GM23338 (cell line): ENCODE data around the gene FGGY. TPM values are rescaled to one million over a fixed set of nuclear protein-coding genes. Genes with fewer than 3 reads are reported as not detected.

Experiments
- ATAC-seq: fragments of 200-7000 bp; cut with Tn5 transposase; 3 replicates; pipeline ENCODE4 v1.9.1; 2020
- DNase-seq: peaks from one replicate; pipeline ENCODE4 v3.0.0-alpha.2; 2015; ENCODE audit warnings: low spot score
- H2AFZ ChIP-seq: fragments of 200-600 bp; sonication (generic); 2 replicates; pipeline ENCODE4 v1.8.0; 2016; ENCODE audit warnings: antibody characterized with exemption, mild to moderate bottlenecking, moderate library complexity
- H3F3A ChIP-seq: fragments of 200-600 bp; sonication (generic); replicated peaks from 2 replicates; pipeline ENCODE4 v1.8.0; 2017; ENCODE audit warnings: antibody characterized with exemption, mixed run types, low read depth
- H3K27ac ChIP-seq: fragments of 200-600 bp; sonication (generic); 2 replicates; pipeline ENCODE4 v1.6.1; 2016; ENCODE audit warnings: low read depth
- H3K27me3 ChIP-seq: fragments of 200-600 bp; sonication (generic); 2 replicates; pipeline ENCODE4 v1.8.0; 2016; ENCODE audit warnings: mild to moderate bottlenecking, mixed run types, moderate library complexity; ENCODE audit not compliant: insufficient read depth
- H3K36me3 ChIP-seq: fragments of 200-600 bp; sonication (generic); 2 replicates; pipeline ENCODE4 v1.8.0; 2016; ENCODE audit warnings: mild to moderate bottlenecking; ENCODE audit not compliant: insufficient read depth
- H3K4me1 ChIP-seq: fragments of 200-600 bp; sonication (generic); 2 replicates; pipeline ENCODE4 v1.8.0; 2016; ENCODE audit warnings: mild to moderate bottlenecking, moderate library complexity; ENCODE audit not compliant: insufficient read depth
- H3K4me2 ChIP-seq: fragments of 200-600 bp; sonication (generic); 2 replicates; pipeline ENCODE4 v1.7.1; 2017; ENCODE audit warnings: mixed run types
- H3K4me3 ChIP-seq: fragments of 200-600 bp; sonication (generic); 2 replicates; pipeline ENCODE4 v1.6.1; 2016; ENCODE audit warnings: mixed run types
- H3K79me2 ChIP-seq: fragments of 200-600 bp; sonication (generic); replicated peaks from 2 replicates; pipeline ENCODE4 v1.8.0; 2017; ENCODE audit warnings: mild to moderate bottlenecking; ENCODE audit not compliant: insufficient read depth
- H3K9me2 ChIP-seq: fragments of 200-600 bp; sonication (generic); 2 replicates; pipeline ENCODE4 v1.8.0; 2017; ENCODE audit not compliant: insufficient read depth
- H4K20me1 ChIP-seq: fragments of 200-600 bp; sonication (generic); replicated peaks from 2 replicates; pipeline ENCODE4 v1.8.0; 2017; ENCODE audit warnings: mild to moderate bottlenecking; ENCODE audit not compliant: insufficient read depth
- H3K27ac Mint-ChIP-seq: 2 replicates; pipeline ENCODE4 v1.8.0; 2020; ENCODE audit warnings: inconsistent platforms, mild to moderate bottlenecking, moderate library complexity, mixed read lengths
- H3K27me3 Mint-ChIP-seq: 3 replicates; pipeline ENCODE4 v1.8.0; 2022; ENCODE audit warnings: low read depth, mild to moderate bottlenecking, moderate library complexity, mixed read lengths, inconsistent platforms; ENCODE audit not compliant: insufficient read depth, poor library complexity
- H3K36me3 Mint-ChIP-seq: 3 replicates; pipeline ENCODE4 v1.8.0; 2021; ENCODE audit warnings: low read depth, mild to moderate bottlenecking, inconsistent platforms, moderate library complexity, mixed read lengths
- H3K4me1 Mint-ChIP-seq: 3 replicates; pipeline ENCODE4 v1.8.0; 2020; ENCODE audit warnings: mild to moderate bottlenecking, inconsistent platforms, mixed read lengths
- H3K4me3 Mint-ChIP-seq: 3 replicates; pipeline ENCODE4 v1.8.0; 2021; ENCODE audit warnings: moderate library complexity, mild to moderate bottlenecking, inconsistent platforms, mixed read lengths
- H3K9me3 Mint-ChIP-seq: 3 replicates; pipeline ENCODE4 v1.8.0; 2020; ENCODE audit warnings: moderate library complexity, mild to moderate bottlenecking, inconsistent platforms, mixed read lengths
- CREB1 ChIP-seq: fragments of 250-450 bp; sonication (Bioruptor Pico); IDR thresholded peaks from 2 replicates; pipeline ENCODE4 v1.5.0; 2020; ENCODE audit warnings: low read depth, mild to moderate bottlenecking, moderate library complexity
- EZH2phosphoT487 ChIP-seq: fragments of 200-600 bp; sonication (generic); IDR thresholded peaks from one replicate; pipeline ENCODE4 v1.8.1; 2018; ENCODE audit warnings: antibody characterized with exemption; ENCODE audit not compliant: unreplicated experiment
- JUNB ChIP-seq: IDR thresholded peaks from one replicate; pipeline ENCODE4 v1.6.1; 2016; ENCODE audit warnings: antibody characterized with exemption; ENCODE audit not compliant: unreplicated experiment
- NANOG ChIP-seq: IDR thresholded peaks from 2 replicates; pipeline ENCODE4 v1.6.1; 2016; ENCODE audit warnings: antibody characterized with exemption, borderline replicate concordance
- REST ChIP-seq: IDR thresholded peaks from one replicate; pipeline ENCODE4 v1.6.1; 2018; ENCODE audit warnings: antibody characterized with exemption; ENCODE audit not compliant: unreplicated experiment
- ZNF114 ChIP-seq: fragments of 250-450 bp; sonication (Bioruptor Pico); IDR thresholded peaks from 2 replicates; pipeline ENCODE4 v1.5.0; 2020; ENCODE audit warnings: mild to moderate bottlenecking, moderate library complexity
- ZNF331 ChIP-seq: fragments of 250-450 bp; sonication (Bioruptor Pico); IDR thresholded peaks from 2 replicates; pipeline ENCODE4 v1.5.0; 2020; ENCODE audit warnings: low read depth, mild to moderate bottlenecking, moderate library complexity
- polyA plus RNA-seq: library from polyadenylated mRNA; unstranded; fragments of >200 nt; fragmentation: Nextera tagmentation; extraction: Ambion mirVana; gene quantifications from 2 replicates; pipeline ENCODE4 v1.2.1, GENCODE V29; 2016
- total RNA-seq: library from RNA; depleted of rRNA; stranded (reverse); fragments of >200 nt; shearing (Covaris generic); gene quantifications from 2 replicates; pipeline ENCODE4 v1.2.3, GENCODE V29; 2014
- TF ChIP-seq, protein P1 (sequence below): fragments of 250-450 bp; sonication (Bioruptor Pico); IDR thresholded peaks from 2 replicates; pipeline ENCODE4 v1.5.0; 2020; ENCODE audit warnings: mild to moderate bottlenecking, moderate library complexity
- TF ChIP-seq, protein P2 (sequence below), 2 experiments: fragments of 200-600 bp in 1 of 2; sonication (generic) in 1 of 2; conservative IDR thresholded peaks; 2 replicates each; pipeline versions ENCODE4 v1.5.1 to v1.6.1; 2016 to 2017; ENCODE audit warnings: antibody characterized with exemption in 2 of 2, low read depth in 2 of 2, mild to moderate bottlenecking in 2 of 2, moderate library complexity in 1 of 2

FGGY gene
- total and polyA plus RNA-seq, 2 experiments from 2014 or later = 10.9 to 21.4 TPM

DNA sequence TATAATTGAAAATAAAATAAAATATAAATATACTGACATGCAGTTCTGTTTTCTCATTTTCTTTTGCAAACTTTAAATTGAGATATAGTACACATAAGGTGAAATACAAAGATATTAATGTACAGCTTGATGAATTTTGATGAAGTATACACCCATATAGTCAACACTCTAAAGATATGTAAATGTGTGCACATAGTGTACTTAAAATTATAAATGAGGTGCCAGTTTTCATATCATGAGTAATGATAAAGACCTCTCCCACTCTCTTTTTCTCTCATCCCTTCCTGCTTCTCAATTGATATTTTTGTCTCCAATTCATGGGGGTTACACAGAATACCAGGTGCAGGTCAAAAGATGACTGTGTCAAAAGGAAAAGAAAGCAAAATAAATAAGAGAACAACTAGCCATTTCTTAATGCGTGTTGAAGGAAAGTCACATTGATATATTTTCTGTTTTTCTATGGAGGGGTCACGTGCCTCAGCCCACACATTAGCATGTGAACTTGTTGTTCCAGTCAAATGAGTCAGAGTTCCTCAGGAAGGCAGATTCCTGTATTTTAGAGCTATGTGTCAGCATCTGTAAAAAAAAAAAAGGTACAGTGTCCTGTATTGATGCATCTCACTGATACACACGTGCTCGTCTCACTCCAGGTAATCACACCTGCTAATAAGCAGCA lies 453.6 kb downstream of the FGGY start (continued):
- TF ChIP-seq REST = no peak

DNA sequence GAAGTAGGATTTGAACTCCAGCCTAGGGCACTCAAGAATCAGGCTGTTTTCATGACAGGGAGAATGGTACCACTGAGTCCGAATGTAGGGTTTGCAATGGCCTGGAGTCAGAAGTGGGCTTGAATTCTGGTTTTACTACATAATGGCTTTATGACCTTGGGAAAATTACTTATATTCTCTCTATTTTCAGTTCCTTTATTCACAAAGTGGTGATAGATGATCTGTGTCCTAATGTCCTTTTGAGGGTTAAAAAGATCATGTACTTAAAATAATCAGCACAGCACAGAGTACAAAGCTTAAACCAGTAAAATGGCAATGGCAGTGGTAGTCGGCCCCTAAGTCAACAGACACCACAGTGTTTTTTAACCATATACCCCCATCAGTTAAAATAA lies 454.1 kb downstream of the FGGY start:
- Histone ChIP-seq H3K4me2 (no peak overlapping the region), H3F3A (no peaks in the 10 kb centered on the region), H2AFZ (no peak overlapping the region), H3K79me2 (no peaks in the 10 kb centered on the region), H3K27ac (no peak overlapping the region), H3K9me2 (0 out of 2 replicates have a peak, but pooled peaks cover 5% of the 10 kb centered on the region), H4K20me1 (no peaks in the 10 kb centered on the region), H3K4me3 (no peak overlapping the region), H3K27me3 (no peaks in the 10 kb centered on the region), H3K36me3 (no peaks in the 10 kb centered on the region), H3K4me1 (no peaks in the 10 kb centered on the region)
- no peak overlapping the region for H3K4me3 Mint-ChIP-seq
- H3K9me3 Mint-ChIP-seq = no peaks in the 10 kb centered on the region
- ATAC-seq (no peak), DNase-seq (no peak)
- H3K27me3 Mint-ChIP-seq = no peaks in the 10 kb centered on the region
- H3K27ac Mint-ChIP-seq = no peak overlapping the region
- no peaks in the 10 kb centered on the region for H3K4me1 Mint-ChIP-seq
- H3K36me3 Mint-ChIP-seq = no peaks in the 10 kb centered on the region
- no peak for TF ChIP-seq ZNF114 (CRISPR knock-in tag)
- TF ChIP-seq ZNF331 (CRISPR knock-in tag) = no peak
- no peak for TF ChIP-seq REST
- TF ChIP-seq NANOG = no peak
- no peak for TF ChIP-seq EZH2phosphoT487
- TF ChIP-seq, protein P1, sequence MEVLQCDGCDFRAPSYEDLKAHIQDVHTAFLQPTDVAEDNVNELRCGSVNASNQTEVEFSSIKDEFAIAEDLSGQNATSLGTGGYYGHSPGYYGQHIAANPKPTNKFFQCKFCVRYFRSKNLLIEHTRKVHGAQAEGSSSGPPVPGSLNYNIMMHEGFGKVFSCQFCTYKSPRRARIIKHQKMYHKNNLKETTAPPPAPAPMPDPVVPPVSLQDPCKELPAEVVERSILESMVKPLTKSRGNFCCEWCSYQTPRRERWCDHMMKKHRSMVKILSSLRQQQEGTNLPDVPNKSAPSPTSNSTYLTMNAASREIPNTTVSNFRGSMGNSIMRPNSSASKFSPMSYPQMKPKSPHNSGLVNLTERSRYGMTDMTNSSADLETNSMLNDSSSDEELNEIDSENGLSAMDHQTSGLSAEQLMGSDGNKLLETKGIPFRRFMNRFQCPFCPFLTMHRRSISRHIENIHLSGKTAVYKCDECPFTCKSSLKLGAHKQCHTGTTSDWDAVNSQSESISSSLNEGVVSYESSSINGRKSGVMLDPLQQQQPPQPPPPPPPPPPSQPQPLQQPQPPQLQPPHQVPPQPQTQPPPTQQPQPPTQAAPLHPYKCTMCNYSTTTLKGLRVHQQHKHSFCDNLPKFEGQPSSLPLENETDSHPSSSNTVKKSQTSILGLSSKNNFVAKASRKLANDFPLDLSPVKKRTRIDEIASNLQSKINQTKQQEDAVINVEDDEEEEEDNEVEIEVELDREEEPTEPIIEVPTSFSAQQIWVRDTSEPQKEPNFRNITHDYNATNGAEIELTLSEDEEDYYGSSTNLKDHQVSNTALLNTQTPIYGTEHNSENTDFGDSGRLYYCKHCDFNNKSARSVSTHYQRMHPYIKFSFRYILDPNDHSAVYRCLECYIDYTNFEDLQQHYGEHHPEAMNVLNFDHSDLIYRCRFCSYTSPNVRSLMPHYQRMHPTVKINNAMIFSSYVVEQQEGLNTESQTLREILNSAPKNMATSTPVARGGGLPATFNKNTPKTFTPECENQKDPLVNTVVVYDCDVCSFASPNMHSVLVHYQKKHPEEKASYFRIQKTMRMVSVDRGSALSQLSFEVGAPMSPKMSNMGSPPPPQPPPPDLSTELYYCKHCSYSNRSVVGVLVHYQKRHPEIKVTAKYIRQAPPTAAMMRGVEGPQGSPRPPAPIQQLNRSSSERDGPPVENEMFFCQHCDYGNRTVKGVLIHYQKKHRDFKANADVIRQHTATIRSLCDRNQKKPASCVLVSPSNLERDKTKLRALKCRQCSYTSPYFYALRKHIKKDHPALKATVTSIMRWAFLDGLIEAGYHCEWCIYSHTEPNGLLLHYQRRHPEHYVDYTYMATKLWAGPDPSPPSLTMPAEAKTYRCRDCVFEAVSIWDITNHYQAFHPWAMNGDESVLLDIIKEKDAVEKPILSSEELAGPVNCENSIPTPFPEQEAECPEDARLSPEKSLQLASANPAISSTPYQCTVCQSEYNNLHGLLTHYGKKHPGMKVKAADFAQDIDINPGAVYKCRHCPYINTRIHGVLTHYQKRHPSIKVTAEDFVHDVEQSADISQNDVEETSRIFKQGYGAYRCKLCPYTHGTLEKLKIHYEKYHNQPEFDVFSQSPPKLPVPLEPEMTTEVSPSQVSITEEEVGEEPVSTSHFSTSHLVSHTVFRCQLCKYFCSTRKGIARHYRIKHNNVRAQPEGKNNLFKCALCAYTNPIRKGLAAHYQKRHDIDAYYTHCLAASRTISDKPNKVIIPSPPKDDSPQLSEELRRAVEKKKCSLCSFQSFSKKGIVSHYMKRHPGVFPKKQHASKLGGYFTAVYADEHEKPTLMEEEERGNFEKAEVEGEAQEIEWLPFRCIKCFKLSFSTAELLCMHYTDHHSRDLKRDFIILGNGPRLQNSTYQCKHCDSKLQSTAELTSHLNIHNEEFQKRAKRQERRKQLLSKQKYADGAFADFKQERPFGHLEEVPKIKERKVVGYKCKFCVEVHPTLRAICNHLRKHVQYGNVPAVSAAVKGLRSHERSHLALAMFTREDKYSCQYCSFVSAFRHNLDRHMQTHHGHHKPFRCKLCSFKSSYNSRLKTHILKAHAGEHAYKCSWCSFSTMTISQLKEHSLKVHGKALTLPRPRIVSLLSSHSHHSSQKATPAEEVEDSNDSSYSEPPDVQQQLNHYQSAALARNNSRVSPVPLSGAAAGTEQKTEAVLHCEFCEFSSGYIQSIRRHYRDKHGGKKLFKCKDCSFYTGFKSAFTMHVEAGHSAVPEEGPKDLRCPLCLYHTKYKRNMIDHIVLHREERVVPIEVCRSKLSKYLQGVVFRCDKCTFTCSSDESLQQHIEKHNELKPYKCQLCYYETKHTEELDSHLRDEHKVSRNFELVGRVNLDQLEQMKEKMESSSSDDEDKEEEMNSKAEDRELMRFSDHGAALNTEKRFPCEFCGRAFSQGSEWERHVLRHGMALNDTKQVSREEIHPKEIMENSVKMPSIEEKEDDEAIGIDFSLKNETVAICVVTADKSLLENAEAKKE (CRISPR knock-in tag) = no peak
- TF ChIP-seq, protein P2, sequence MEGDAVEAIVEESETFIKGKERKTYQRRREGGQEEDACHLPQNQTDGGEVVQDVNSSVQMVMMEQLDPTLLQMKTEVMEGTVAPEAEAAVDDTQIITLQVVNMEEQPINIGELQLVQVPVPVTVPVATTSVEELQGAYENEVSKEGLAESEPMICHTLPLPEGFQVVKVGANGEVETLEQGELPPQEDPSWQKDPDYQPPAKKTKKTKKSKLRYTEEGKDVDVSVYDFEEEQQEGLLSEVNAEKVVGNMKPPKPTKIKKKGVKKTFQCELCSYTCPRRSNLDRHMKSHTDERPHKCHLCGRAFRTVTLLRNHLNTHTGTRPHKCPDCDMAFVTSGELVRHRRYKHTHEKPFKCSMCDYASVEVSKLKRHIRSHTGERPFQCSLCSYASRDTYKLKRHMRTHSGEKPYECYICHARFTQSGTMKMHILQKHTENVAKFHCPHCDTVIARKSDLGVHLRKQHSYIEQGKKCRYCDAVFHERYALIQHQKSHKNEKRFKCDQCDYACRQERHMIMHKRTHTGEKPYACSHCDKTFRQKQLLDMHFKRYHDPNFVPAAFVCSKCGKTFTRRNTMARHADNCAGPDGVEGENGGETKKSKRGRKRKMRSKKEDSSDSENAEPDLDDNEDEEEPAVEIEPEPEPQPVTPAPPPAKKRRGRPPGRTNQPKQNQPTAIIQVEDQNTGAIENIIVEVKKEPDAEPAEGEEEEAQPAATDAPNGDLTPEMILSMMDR (conservative IDR thresholded peaks at IDR 0.05; ENCODE audit: low read depth in 2 of 2) = no peak
- no peak for TF ChIP-seq CREB1 (CRISPR knock-in tag)
- no peak for TF ChIP-seq JUNB
